Measurements from ENCODE around the gene TMEM256.
A peak's percentile ranks its signal among the peaks of the same experiment; 100 is the strongest.

- TF ChIP-seq EP300 (IDR thresholded peaks at IDR 0.05; ENCODE audit: low read depth) (no peak), CTCF (IDR thresholded peaks at IDR 0.05) (peak in 1 of 5 experiments; percentile 14), POLR2A (IDR thresholded peaks at IDR 0.05) (no peak), POLR2AphosphoS5 (IDR thresholded peaks at IDR 0.05) (no peak)
These were observed 245 bp downstream of the TMEM256 start for GRCh38 chr17:7403727-7403976.

All from transverse colon (tissue), 4 donors.